Stomach (tissue), 9 donors: ENCODE measurements around the gene ZNF653. TPM values are rescaled to one million over a fixed set of nuclear protein-coding genes. Genes with fewer than 3 reads are reported as not detected.

Experiments used
- DNase-seq, 2 donors: peaks; one replicate each; pipeline versions ENCODE4 v3.0.0 to v3.0.0-alpha.2; 2013 to 2019
- H3K27ac ChIP-seq, 5 donors: fragments of 200-600 bp in 4 of 5; sonication (generic) in 4 of 5; one replicate each; pipeline ENCODE4 v1.5.1; 2013 to 2019; ENCODE audit warnings: mild to moderate bottlenecking in 1 of 5, moderate library complexity in 1 of 5
- H3K27me3 ChIP-seq, 3 donors: fragments of 200-600 bp; sonication (generic); one replicate each; pipeline ENCODE4 v1.5.1; 2017 to 2019; ENCODE audit warnings: mixed run types in 1 of 3
- H3K36me3 ChIP-seq, 4 donors: fragments of 200-600 bp; sonication (generic); 1 replicate in 3 of 4; 2 replicates in 1 of 4; pipeline ENCODE4 v1.5.1; 2016 to 2019
- H3K4me1 ChIP-seq, 4 donors: fragments of 200-600 bp; sonication (generic); one replicate each; pipeline ENCODE4 v1.5.1; 2016 to 2019
- H3K4me3 ChIP-seq, 4 donors: fragments of 200-600 bp; sonication (generic) in 3 of 4; one replicate each; pipeline ENCODE4 v1.5.1; 2016 to 2019; ENCODE audit warnings: mild to moderate bottlenecking in 1 of 4
- H3K9me3 ChIP-seq, 4 donors: fragments of 200-600 bp; sonication (generic); one replicate each; pipeline ENCODE4 v1.5.1; 2016 to 2019
- CTCF ChIP-seq, 7 experiments: fragments of 450-650 bp in 4 of 7; fragments of 200-600 bp in 3 of 7; sonication (generic) in 3 of 7; IDR thresholded peaks; one replicate each; pipeline ENCODE4 v1.5.1; 2016 to 2019; ENCODE audit warnings: antibody characterized with exemption in 7 of 7, control low read depth in 2 of 7, mild to moderate bottlenecking in 1 of 7
- EP300 ChIP-seq: sonication (generic); formaldehyde crosslinking; IDR thresholded peaks from one replicate; pipeline ENCODE4 v1.6.1; 2017; ENCODE audit warnings: antibody characterized with exemption
- POLR2A ChIP-seq, 4 donors: fragments of 450-650 bp; IDR thresholded peaks; one replicate each; pipeline ENCODE4 v1.6.1; 2016; ENCODE audit warnings: antibody characterized with exemption in 4 of 4, control low read depth in 2 of 4, mild to moderate bottlenecking in 1 of 4, moderate library complexity in 1 of 4
- POLR2AphosphoS5 ChIP-seq, 3 donors: sonication (generic); formaldehyde crosslinking; IDR thresholded peaks; one replicate each; pipeline ENCODE4 v1.6.1; 2016; ENCODE audit warnings: antibody characterized with exemption in 3 of 3
- WGBS, 5 donors: extraction: QIAGEN DNeasy Blood & Tissue Kit in 3 of 5; methylation state at CpG; one replicate each; pipeline versions ENCODE4 v1.1.5 to v1.1.7; 2013 to 2018; 5-methylcytosine and 5-hydroxymethylcytosine counted together
- intact Hi-C: fragments of 100-400 bp; cut with DNase I; formaldehyde crosslinking; loops from one replicate; pipeline ENCODE4 v1.15.1; 2023; ENCODE audit warnings: low total_unique reads
- polyA plus RNA-seq, 3 donors: library from polyadenylated mRNA; stranded (reverse); fragments of 200-250 nt; gene quantifications; one replicate each; pipeline ENCODE4 v1.2.3, GENCODE V29; 2013
- total RNA-seq, 5 donors: library from RNA; depleted of rRNA; stranded (reverse); fragments of >200 nt; gene quantifications; one replicate each; pipeline versions ENCODE4 v1.1.0 to v1.2.3, GENCODE V29; 2014 to 2016
- donor health status: healthy with polysubstance abuse.
- donor health status: Bipolar disorder and iron deficiency.
- donor health status: healthy.

ZNF653 gene
- total and polyA plus RNA-seq, 8 donors = 6.7 to 99.6 (median 13.9) TPM

- H3K4me3 ChIP-seq = no peak overlapping the region
- H3K4me1 ChIP-seq = peaks cover 0 to 7% (median 2%) of the 10 kb centered on the region in 4 donors
- H3K27ac ChIP-seq = no peak overlapping the region
- peaks cover 77 to 100% (median 100%) of the 10 kb centered on the region in 4 donors for H3K36me3 ChIP-seq
- intact Hi-C loops = loop anchor here (10.0 kb wide), 1 partner anchor 150 kb away; the partner anchor contains the start of gene TSPAN16
- no peak for DNase-seq
- no peaks in the 10 kb centered on the region for H3K9me3 ChIP-seq
- no peaks in the 10 kb centered on the region for H3K27me3 ChIP-seq
- no peak for TF ChIP-seq EP300
- no peak for TF ChIP-seq POLR2AphosphoS5 (IDR thresholded peaks at IDR 0.05)
- TF ChIP-seq POLR2A (IDR thresholded peaks at IDR 0.05) = no peak
- TF ChIP-seq CTCF (IDR thresholded peaks at IDR 0.05) = no peak
- WGBS, 5 donors = 88 to 92% (median 90%) methylated on average over 6 to 13 of the region's 13 CpGs
These were observed 60.5 kb downstream of the ZNF653 start for GRCh38 chr19:11445141-11445540.

GRCh38 chr19:11444059-11444458 lies 61.6 kb downstream of the ZNF653 start:
- H3K36me3 ChIP-seq = peaks cover 75 to 100% (median 98%) of the 10 kb centered on the region in 4 donors
- intact Hi-C loops = loop anchor here (10.0 kb wide), 1 partner anchor 149 kb away; the partner anchor contains the start of gene TSPAN16

DNA sequence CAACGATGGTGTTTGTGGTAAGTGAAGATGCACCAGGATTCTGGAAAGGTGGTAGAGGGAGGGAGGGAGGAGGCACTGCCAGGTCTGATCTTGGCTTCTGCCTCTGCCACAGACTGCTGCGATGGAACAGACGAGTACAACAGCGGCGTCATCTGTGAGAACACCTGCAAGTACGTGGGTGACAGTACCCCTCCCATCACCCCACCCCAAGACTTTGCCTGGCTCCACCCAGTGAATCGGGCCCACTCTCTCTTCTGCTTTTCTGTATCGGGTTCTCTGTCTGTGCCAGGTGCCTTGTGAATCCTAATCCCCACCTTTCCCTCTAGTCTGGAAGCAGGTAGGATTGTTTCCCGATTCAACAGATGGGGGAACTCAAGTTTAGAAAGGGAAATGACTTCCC lies 67.7 kb downstream of the ZNF653 start:
- Histone ChIP-seq H3K36me3 (peaks cover 52 to 67% (median 63%) of the 10 kb centered on the region in 4 donors), H3K4me3 (no peak overlapping the region), H3K9me3 (no peaks in the 10 kb centered on the region), H3K27me3 (no peaks in the 10 kb centered on the region), H3K4me1 (peaks cover 15 to 27% (median 23%) of the 10 kb centered on the region in 4 donors), H3K27ac (no peak overlapping the region)
- no peak for DNase-seq
- intact Hi-C loops = no loop called here
- TF ChIP-seq EP300 (no peak), POLR2AphosphoS5 (IDR thresholded peaks at IDR 0.05) (no peak), CTCF (IDR thresholded peaks at IDR 0.05) (no peak), POLR2A (IDR thresholded peaks at IDR 0.05) (no peak)
- WGBS, 5 donors = 88 to 95% (median 89%) methylated on average over 9 of the region's 9 CpGs

More at GRCh38 chr19:11444059-11444458, 61.6 kb downstream of the ZNF653 start:
- H3K4me1 ChIP-seq = peaks cover 0 to 7% (median 2%) of the 10 kb centered on the region in 4 donors
- no peaks in the 10 kb centered on the region for H3K9me3 ChIP-seq
- TF ChIP-seq POLR2A (IDR thresholded peaks at IDR 0.05) (no peak), EP300 (no peak), CTCF (IDR thresholded peaks at IDR 0.05) (no peak), POLR2AphosphoS5 (IDR thresholded peaks at IDR 0.05) (no peak)
- no peaks in the 10 kb centered on the region for H3K27me3 ChIP-seq
- WGBS, 5 donors = 74 to 90% (median 83%) methylated on average over 5 of the region's 5 CpGs
- no peak overlapping the region for H3K4me3 ChIP-seq
- no peak overlapping the region for H3K27ac ChIP-seq
- DNase-seq = no peak

DNA sequence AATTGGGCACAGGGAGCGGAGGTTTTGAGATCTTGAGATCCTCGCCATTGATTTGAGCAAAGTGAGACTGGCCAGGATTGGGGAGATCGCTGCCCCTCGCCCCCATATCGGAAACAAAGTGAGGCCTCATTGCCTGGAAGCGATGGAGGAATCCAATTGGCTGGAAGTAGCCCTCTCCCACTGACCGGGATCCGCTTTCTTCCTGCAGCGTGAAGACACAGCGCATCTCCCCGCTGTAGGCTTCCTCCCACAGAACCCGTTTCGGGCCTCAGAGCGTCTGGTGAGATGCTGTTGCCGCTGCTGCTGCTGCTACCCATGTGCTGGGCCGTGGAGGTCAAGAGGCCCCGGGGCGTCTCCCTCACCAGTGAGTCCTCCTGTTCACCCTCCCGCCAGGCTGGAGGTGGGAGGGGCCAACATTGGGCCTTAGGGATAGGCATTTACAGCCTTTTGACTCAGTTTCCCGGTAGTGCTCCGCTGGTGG lies 69.8 kb downstream of the ZNF653 start:
- Histone ChIP-seq H3K4me1 (peaks cover 15 to 27% (median 23%) of the 10 kb centered on the region in 4 donors), H3K9me3 (no peaks in the 10 kb centered on the region), H3K27me3 (no peaks in the 10 kb centered on the region), H3K36me3 (peaks cover 33 to 46% (median 42%) of the 10 kb centered on the region in 4 donors), H3K4me3 (peak overlapping the region; percentile 73 to 88 (median 77)), H3K27ac (peak overlapping the region; percentile 44 to 90 (median 83))
- intact Hi-C loops = no loop called here
- TF ChIP-seq CTCF (IDR thresholded peaks at IDR 0.05) (no peak), POLR2AphosphoS5 (IDR thresholded peaks at IDR 0.05) (no peak), EP300 (no peak), POLR2A (IDR thresholded peaks at IDR 0.05) (no peak)
- DNase-seq = peak in 1 of 2 donors; percentile 53
- 1 to 10% (median 4%) methylated on average over 9 to 21 of the region's 21 CpGs for WGBS, 5 donors
